ENCODE results near the gene ADIPOQ. TPM values are rescaled to one million over a fixed set of nuclear protein-coding genes. Genes with fewer than 3 reads are reported as not detected.
"Not testable (repeated sequence)": the region's sequence is repeated elsewhere in the genome, so short reads cannot be mapped to it uniquely, and the experiment has no call there.

The ADIPOQ gene
- total RNA-seq, 1 experiment from 2014 or later, result not detected

DNA sequence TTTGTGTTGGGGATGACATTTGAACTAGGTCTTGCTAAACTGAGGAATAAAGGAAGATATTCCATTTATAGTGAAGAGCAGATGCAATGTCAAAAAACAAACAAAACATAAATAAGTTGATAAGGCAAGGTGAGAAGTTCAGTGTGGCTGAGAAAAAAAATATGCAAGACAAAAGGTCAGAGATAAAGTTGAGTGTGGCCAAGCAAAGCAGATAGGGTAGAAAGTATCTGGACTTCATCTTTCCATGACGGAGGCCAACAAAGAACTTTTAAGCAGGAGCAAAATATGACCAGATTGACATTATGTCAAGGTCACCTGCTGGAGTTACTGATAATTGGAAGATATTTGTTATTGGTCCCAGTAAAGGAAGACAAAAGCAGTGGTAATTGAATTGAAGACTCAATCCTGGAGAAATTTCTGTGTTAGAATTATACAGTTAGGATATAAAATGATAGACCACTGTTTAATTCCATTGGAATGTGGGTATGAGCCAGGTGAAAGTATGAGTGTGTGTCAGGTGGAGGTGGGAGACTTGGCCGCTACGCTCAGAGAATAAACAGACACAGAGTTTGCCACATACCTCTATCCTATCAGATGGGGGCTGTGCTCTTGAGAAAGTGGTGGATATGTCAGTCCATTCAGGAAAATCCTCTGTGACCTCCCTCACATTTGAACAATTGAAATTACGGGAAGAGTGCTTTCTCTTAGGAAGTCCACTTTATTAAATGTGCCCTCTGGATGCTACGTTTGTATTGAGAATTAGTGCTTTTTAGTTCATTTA lies 28.1 kb downstream of the ADIPOQ start:
- Histone ChIP-seq H3K27me3 (replicated peaks) (no peaks in the 10 kb centered on the region), H3K9me3 (replicated peaks) (no peaks in the 10 kb centered on the region), H3K4me3 (no peak overlapping the region), H3K27ac (no peak overlapping the region), H3K4me1 (replicated peaks) (no peaks in the 10 kb centered on the region), H3K36me3 (no peaks in the 10 kb centered on the region)
- DNase-seq (ENCODE audit: low read depth in 1 of 2, low spot score in 2 of 2), result no peak

DNA sequence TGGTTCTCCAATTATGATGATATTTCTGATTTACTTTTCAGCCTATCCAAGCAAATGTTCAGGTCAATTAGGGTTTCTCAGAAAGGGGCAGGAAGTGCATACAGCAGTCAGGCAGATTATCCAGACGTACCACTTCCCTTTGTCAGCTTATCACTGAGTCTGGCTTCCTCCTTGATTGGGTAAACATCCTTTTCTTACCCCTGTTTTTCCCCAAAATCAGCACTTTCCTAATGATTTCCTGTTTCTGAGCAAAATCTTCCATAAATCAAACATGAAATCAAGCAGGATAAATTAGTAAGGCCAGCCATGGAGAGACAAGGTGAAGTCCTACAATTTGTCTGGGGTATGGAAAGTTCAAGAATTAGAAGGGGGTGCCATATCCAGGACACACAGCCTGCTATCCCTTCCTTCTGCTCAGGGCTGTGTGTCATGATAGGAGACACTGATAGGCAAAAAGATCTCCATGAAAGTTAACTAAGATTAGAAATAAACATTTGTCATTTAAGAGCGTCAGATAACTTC lies 29.0 kb downstream of the ADIPOQ start:
- Histone ChIP-seq H3K4me3 (no peak overlapping the region), H3K9me3 (replicated peaks) (no peaks in the 10 kb centered on the region), H3K36me3 (no peaks in the 10 kb centered on the region)

DNA sequence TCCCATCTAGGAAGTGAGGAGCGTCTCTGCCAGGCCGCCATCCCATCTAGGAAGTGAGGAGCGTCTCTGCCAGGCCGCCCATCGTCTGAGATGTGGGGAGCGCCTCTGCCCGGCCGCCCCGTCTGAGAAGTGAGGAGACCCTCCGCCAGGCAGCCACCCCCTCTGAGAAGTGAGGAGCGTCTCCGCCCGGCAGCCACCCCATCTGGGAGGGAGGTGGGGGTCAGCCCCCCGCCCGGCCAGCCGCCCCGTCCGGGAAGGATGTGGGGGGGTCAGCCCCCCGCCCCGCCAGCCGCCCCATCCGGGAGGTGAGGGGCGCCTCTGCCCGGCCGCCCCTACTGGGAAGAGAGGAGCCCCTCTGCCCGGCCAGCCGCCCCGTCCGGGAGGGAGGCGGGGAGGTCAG lies 31.3 kb downstream of the ADIPOQ start:
- not testable (repeated sequence) for H3K9me3 ChIP-seq (replicated peaks); H3K4me1 ChIP-seq (replicated peaks); DNase-seq (ENCODE audit: low read depth in 1 of 2, low spot score in 2 of 2); H3K27me3 ChIP-seq (replicated peaks); H3K4me3 ChIP-seq; H3K36me3 ChIP-seq; H3K27ac ChIP-seq

More for the DNA sequence above, 29.0 kb downstream of the ADIPOQ start:
- Histone ChIP-seq H3K4me1 (replicated peaks) (no peaks in the 10 kb centered on the region), H3K27me3 (replicated peaks) (no peaks in the 10 kb centered on the region), H3K27ac (no peak overlapping the region)
- no peak for DNase-seq (ENCODE audit: low read depth in 1 of 2, low spot score in 2 of 2)

DNA sequence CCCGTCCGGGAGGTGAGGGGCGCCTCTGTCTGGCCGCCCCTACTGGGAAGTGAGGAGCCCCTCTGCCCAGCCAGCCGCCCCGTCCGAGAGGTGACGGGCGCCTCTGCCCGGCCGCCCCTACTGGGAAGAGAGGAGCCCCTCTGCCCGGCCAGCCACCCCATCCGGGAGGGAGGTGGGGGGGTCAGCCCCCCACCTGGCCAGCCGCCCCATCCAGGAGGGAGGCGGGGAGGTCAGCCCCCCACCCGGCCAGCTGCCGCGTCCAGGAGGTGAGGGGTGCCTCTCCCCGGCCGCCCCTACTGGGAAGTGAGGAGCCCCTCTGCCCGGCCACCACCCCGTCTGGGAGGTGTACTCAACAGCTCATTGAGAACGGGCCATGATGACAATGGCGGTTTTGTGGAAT lies 31.7 kb downstream of the ADIPOQ start:
- H3K9me3 ChIP-seq (replicated peaks); H3K4me3 ChIP-seq; DNase-seq (ENCODE audit: low read depth in 1 of 2, low spot score in 2 of 2); H3K27ac ChIP-seq; H3K4me1 ChIP-seq (replicated peaks); H3K27me3 ChIP-seq (replicated peaks); H3K36me3 ChIP-seq: not testable (repeated sequence)

DNA sequence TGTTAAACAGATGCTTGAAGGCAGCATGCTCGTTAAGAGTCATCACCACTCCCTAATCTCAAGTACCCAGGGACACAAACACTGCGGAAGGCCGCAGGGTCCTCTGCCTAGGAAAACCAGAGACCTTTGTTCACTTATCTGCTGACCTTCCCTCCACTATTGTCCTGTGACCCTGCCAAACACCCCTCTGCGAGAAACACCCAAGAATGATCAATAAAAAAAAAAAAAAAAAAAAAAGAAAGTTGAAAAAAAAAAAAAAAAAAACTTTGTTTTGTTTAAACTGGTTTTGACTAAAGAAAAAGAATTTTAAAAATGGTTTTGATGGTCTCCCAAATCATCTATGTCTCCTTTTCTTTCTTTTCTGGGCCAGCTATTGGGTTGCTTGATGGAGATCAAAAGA lies 32.3 kb downstream of the ADIPOQ start:
- not testable (repeated sequence) for H3K4me1 ChIP-seq (replicated peaks); H3K27me3 ChIP-seq (replicated peaks); DNase-seq (ENCODE audit: low read depth in 1 of 2, low spot score in 2 of 2)

DNA sequence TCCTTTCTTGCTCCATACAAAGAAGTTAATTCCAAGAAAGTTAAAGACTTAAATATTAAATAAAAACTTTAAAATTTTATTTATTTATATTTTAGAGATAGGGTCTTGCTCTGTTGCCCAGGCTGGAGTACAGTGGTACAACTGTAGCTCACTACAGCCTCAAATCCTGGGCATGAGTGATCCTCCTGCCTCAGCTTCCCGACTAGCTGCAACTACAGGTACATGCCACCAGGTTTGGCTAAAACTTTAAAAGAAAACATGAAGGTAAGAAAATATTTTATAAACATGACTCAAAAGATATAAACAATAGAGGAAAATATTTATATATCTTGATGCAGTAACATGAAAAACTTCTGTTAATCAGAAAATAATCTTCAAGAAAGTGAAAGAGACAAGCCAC lies 33.2 kb downstream of the ADIPOQ start:
- H3K27ac ChIP-seq, result no peak overlapping the region
- H3K4me1 ChIP-seq (replicated peaks), result no peaks in the 10 kb centered on the region
- no peaks in the 10 kb centered on the region for H3K27me3 ChIP-seq (replicated peaks)
- no peak for DNase-seq (ENCODE audit: low read depth in 1 of 2, low spot score in 2 of 2)
- H3K36me3 ChIP-seq, result no peaks in the 10 kb centered on the region
- no peaks in the 10 kb centered on the region for H3K9me3 ChIP-seq (replicated peaks)
- no peak overlapping the region for H3K4me3 ChIP-seq

More for the DNA sequence above, 32.3 kb downstream of the ADIPOQ start:
- not testable (repeated sequence) for H3K9me3 ChIP-seq (replicated peaks); H3K4me3 ChIP-seq; H3K36me3 ChIP-seq; H3K27ac ChIP-seq

DNA sequence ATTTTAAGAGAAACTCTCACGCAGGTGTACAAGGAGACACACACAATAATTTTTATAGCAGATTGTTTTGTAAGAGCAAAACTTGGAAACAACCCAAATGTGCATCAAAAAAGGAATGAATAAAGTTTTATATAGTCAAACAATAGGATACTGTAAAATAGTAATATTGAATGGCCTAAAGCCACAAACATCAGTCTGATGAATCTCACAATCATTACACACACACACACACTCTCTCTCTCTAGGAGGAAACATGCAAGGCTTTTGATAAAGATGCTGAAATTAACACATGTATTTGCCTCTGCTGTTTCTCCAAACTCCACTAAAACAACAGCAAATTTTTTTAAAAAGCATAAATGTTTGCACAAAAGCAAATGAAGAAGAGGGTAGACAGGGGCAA lies 37.3 kb downstream of the ADIPOQ start:
- Histone ChIP-seq H3K27ac (no peak overlapping the region), H3K4me1 (replicated peaks) (peaks cover 17% of the 10 kb centered on the region), H3K4me3 (no peak overlapping the region), H3K36me3 (no peaks in the 10 kb centered on the region), H3K27me3 (replicated peaks) (no peaks in the 10 kb centered on the region), H3K9me3 (replicated peaks) (no peaks in the 10 kb centered on the region)
- no peak for DNase-seq (ENCODE audit: low read depth in 1 of 2, low spot score in 2 of 2)

DNA sequence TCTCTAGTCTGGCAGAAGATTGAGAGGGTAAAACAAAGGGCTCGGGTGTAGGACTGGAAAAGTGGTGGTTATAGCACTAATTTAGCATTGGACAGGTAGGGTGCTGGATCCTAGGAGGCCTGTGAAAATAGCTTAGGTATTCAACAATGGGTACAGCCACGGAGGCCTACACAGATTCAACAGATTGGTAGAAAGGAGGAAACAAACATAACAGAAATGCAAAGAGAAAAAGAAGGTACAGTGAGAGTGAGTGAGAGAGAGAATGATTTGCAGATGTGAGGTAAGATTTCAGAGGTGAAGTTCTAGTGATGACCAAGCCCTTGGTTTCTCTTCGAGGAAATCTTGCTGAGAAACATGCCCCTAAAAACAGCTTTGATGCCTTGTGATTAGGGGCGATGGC lies 37.9 kb downstream of the ADIPOQ start:
- no peaks in the 10 kb centered on the region for H3K27me3 ChIP-seq (replicated peaks)
- DNase-seq (ENCODE audit: low read depth in 1 of 2, low spot score in 2 of 2), result no peak
- no peaks in the 10 kb centered on the region for H3K9me3 ChIP-seq (replicated peaks)

DNA sequence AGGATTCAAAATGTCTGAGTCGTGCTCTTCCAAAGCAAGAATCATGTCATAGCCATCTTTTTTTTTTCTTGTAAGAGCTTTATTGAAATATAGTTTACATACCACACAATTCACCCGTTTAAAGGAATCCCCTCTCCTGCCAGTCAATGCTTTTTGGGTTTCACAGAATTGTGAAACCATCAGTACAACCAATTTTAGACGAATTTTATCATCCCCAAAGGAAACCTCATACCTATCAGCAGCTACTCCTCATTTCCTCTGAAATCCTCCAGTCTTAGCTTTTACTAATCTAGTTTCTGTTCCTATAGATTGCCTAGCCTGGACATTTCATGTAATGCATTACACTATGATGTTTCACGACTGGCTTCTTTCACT lies 39.6 kb downstream of the ADIPOQ start:
- Histone ChIP-seq H3K4me1 (replicated peaks) (peaks cover 17% of the 10 kb centered on the region), H3K27me3 (replicated peaks) (no peaks in the 10 kb centered on the region), H3K9me3 (replicated peaks) (no peaks in the 10 kb centered on the region), H3K4me3 (no peak overlapping the region), H3K27ac (peak overlapping the region; percentile 38), H3K36me3 (no peaks in the 10 kb centered on the region)
- DNase-seq (ENCODE audit: low read depth in 1 of 2, low spot score in 2 of 2), result no peak

More for the DNA sequence above, 37.9 kb downstream of the ADIPOQ start:
- Histone ChIP-seq H3K4me1 (replicated peaks) (peaks cover 17% of the 10 kb centered on the region), H3K4me3 (no peak overlapping the region), H3K36me3 (no peaks in the 10 kb centered on the region), H3K27ac (no peak overlapping the region)

DNA sequence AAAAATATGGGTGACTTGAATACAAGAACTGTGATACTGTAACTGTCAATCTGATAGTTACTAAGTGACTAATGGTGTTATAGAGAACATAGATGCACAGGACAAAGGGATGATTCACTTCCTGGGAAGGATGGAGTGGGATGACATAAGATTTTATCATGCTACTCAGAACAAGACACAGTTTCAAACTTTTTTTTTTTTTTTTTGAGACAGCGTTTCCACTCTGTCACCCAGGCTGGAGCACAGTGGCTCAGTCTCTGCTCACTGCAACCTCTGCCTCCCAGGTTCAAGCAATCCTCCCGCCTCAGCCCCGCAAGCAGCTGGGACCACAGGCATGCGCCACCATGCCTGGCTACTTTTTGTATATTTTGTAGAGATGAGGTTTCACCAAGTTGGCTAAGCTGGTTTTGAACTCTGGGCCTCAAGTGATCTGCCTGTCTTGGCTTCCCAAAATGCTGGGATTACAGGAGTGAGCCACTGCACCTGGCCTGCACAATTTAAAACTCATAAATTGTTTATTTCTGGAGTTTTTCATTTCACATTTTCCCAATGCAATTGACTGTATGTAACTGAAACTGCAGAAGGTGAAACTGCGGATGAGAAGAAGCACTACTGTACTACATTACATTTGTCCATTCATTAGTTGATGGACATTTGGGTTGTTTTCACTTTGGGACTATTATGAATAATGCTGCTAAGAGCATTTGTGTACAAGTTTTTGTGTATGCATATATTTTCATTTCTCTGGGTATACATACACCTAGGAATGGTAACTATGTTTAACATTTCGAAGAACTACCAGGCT lies 40.6 kb downstream of the ADIPOQ start:
- Histone ChIP-seq H3K27ac (peak overlapping the region; percentile 38), H3K27me3 (replicated peaks) (no peaks in the 10 kb centered on the region), H3K36me3 (no peaks in the 10 kb centered on the region), H3K9me3 (replicated peaks) (no peaks in the 10 kb centered on the region), H3K4me3 (no peak overlapping the region), H3K4me1 (replicated peaks) (peaks cover 17% of the 10 kb centered on the region)
- peak; percentile 50 to 59 for DNase-seq (ENCODE audit: low read depth in 1 of 2, low spot score in 2 of 2)

DNA sequence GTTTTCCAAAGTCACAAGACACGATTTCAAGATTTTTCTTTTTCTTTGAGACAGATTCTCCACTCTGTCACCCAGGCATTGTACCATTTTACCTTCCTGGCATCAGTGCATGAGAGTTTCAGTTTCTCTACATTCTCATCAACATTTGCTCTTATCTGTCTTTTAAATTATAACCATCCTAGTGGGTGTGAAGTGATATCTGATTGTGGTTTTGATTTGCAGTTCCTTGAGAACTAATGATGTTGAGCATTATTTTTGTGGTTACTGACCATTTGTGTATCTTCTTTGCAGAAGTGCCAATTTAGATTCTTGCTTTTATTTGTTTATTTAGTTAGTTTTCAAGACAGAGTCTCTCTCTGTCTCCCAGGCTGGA lies 41.2 kb downstream of the ADIPOQ start:
- H3K4me3 ChIP-seq, result no peak overlapping the region
- peak in 1 of 2 experiments; percentile 12 for DNase-seq (ENCODE audit: low read depth in 1 of 2, low spot score in 2 of 2)
- H3K27ac ChIP-seq, result no peak overlapping the region
- no peaks in the 10 kb centered on the region for H3K27me3 ChIP-seq (replicated peaks)
- no peaks in the 10 kb centered on the region for H3K9me3 ChIP-seq (replicated peaks)
- H3K4me1 ChIP-seq (replicated peaks), result peaks cover 17% of the 10 kb centered on the region
- no peaks in the 10 kb centered on the region for H3K36me3 ChIP-seq

DNA sequence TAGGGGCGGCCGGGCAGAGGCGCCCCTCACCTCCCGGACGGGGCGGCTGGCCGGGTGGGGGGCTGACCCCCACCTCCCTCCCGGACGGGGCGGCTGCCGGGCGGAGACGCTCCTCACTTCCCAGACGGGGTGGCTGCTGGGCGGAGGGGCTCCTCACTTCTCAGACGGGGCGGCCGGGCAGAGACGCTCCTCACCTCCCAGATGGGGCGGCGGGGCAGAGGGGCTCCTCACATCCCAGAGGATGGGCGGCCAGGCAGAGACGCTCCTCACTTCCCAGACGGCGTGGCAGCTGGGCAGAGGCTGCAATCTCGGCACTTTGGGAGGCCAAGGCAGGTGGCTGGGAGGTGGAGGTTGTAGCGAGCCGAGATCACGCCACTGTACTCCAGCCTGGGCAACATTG lies 42.4 kb downstream of the ADIPOQ start:
- not testable (repeated sequence) for H3K4me3 ChIP-seq; H3K27ac ChIP-seq; H3K27me3 ChIP-seq (replicated peaks); DNase-seq (ENCODE audit: low read depth in 1 of 2, low spot score in 2 of 2); H3K9me3 ChIP-seq (replicated peaks); H3K36me3 ChIP-seq
- peaks cover 17% of the 10 kb centered on the region for H3K4me1 ChIP-seq (replicated peaks)

DNA sequence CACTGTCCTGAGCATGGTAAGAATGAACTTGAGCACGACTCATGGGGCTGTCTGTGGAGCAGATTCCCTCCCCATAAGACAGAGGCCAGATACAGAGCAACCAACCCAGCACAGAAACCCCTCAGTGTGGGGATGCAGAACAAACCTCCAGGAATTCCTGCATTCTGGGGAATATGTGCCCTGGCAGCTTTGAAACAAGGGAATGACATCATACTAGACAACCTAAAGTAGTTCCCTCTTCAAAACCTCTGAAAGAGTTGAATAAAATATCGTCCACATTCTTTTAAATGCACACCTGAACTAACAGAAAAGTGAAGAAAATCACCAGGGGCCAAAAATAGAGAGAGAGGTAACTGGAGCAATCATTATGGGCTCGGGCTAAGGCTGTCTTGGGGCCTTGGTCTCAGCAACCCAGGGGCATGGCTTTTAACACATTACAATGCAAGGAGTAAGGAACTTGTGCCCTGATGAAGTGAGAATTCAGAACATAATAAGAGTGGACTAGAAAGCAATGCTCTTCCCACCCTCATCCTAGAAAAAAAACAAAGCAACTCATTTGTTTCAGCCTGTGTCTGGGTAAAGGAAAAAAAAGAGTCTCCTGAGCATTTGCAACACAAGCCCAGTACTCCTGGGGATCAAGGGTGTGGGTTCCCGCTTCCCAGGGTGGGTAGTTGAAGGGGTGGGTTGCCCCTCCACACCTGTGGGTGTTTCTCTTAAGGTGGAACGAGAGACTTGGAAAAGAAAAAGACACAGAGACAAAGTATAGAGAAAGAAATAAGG lies 43.9 kb downstream of the ADIPOQ start:
- H3K36me3 ChIP-seq, result no peaks in the 10 kb centered on the region
- H3K4me1 ChIP-seq (replicated peaks), result peaks cover 17% of the 10 kb centered on the region
- H3K27ac ChIP-seq, result no peak overlapping the region
- H3K27me3 ChIP-seq (replicated peaks), result no peaks in the 10 kb centered on the region; the same call in 1 of the 2 replicates
- no peak overlapping the region for H3K4me3 ChIP-seq
- no peaks in the 10 kb centered on the region for H3K9me3 ChIP-seq (replicated peaks)
- DNase-seq (ENCODE audit: low read depth in 1 of 2, low spot score in 2 of 2), result no peak
